PC-3 (cell line): ENCODE data around the gene DIAPH2.

Source experiments
- EZH2 ChIP-seq: fragments of 300-600 bp; sonication (generic); IDR thresholded peaks from one replicate; pipeline ENCODE4 v1.6.1; 2017; ENCODE audit warnings: antibody characterized with exemption, mild to moderate bottlenecking, low read length; ENCODE audit not compliant: unreplicated experiment
- EZH2phosphoT487 ChIP-seq: fragments of 300-600 bp; sonication (generic); IDR thresholded peaks from 2 replicates; pipeline ENCODE4 v1.6.1; 2018; ENCODE audit warnings: mild to moderate bottlenecking, antibody characterized with exemption, low read length, borderline replicate concordance
- TF ChIP-seq, protein P1 (sequence below): fragments of 300-600 bp; sonication (generic); conservative IDR thresholded peaks from 2 replicates; pipeline ENCODE4 v1.5.1; 2017; ENCODE audit warnings: antibody characterized with exemption, low read depth, mild to moderate bottlenecking, low read length

DNA sequence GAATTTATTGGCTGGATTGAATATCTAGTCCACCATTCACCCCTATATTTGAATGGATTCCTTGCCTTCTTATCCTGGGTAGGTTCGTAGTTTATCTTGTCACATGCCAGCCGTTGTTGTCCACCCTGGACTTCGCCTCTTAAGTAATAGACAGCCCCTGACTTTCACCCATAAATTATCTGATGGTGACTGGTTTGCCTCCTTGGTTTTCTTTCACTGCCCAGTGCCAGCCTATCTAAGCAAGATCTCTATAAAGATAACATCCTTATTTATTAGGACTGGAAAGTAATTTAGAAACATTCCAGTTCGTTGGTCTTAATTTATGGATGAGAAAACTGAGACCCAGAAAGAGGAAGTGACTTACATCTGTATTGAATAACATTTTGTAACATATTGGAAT is 609.4 kb downstream of the DIAPH2 start:
- TF ChIP-seq, protein P1, sequence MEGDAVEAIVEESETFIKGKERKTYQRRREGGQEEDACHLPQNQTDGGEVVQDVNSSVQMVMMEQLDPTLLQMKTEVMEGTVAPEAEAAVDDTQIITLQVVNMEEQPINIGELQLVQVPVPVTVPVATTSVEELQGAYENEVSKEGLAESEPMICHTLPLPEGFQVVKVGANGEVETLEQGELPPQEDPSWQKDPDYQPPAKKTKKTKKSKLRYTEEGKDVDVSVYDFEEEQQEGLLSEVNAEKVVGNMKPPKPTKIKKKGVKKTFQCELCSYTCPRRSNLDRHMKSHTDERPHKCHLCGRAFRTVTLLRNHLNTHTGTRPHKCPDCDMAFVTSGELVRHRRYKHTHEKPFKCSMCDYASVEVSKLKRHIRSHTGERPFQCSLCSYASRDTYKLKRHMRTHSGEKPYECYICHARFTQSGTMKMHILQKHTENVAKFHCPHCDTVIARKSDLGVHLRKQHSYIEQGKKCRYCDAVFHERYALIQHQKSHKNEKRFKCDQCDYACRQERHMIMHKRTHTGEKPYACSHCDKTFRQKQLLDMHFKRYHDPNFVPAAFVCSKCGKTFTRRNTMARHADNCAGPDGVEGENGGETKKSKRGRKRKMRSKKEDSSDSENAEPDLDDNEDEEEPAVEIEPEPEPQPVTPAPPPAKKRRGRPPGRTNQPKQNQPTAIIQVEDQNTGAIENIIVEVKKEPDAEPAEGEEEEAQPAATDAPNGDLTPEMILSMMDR, result no peak
- TF ChIP-seq EZH2 (no peak), EZH2phosphoT487 (no peak)
